Thoracic aorta (tissue), 2 donors: Measurements from ENCODE around the gene C6orf58. TPM values are rescaled to one million over a fixed set of nuclear protein-coding genes. Genes with fewer than 3 reads are reported as not detected.

Experiments
- ATAC-seq: fragments of 150-250 bp; one replicate; pipeline ENCODE4 v1.8.0; 2017; ENCODE audit warnings: low read depth; ENCODE audit not compliant: insufficient number of reproducible peaks, low FRiP score
- DNase-seq: peaks from one replicate; pipeline ENCODE4 v3.0.0-alpha.2; 2020; ENCODE audit warnings: low spot score
- H3K27ac ChIP-seq, 2 donors: fragments of 200-600 bp; sonication (generic); 1 replicate in 1 of 2; 2 replicates in 1 of 2; pipeline ENCODE4 v1.5.1; 2016; ENCODE audit warnings: mild to moderate bottlenecking in 2 of 2, moderate library complexity in 2 of 2
- H3K27me3 ChIP-seq: fragments of 200-600 bp; sonication (generic); replicated peaks from 2 replicates; pipeline ENCODE4 v1.6.0; 2016; ENCODE audit warnings: mild to moderate bottlenecking; ENCODE audit not compliant: insufficient read depth
- H3K36me3 ChIP-seq: fragments of 200-600 bp; sonication (generic); one replicate; pipeline ENCODE4 v1.5.1; 2016
- H3K4me1 ChIP-seq, 2 donors: fragments of 200-600 bp; sonication (generic); 1 replicate in 1 of 2; 2 replicates in 1 of 2; pipeline versions ENCODE4 v1.5.1 to v1.6.0; 2016; ENCODE audit warnings: low read depth in 2 of 2, mild to moderate bottlenecking in 1 of 2; ENCODE audit not compliant: control insufficient read depth in 1 of 2
- H3K4me3 ChIP-seq: fragments of 200-600 bp; sonication (generic); 2 replicates; pipeline ENCODE4 v1.5.1; 2016; ENCODE audit warnings: mild to moderate bottlenecking
- H3K9me3 ChIP-seq: fragments of 200-600 bp; sonication (generic); 2 replicates; pipeline ENCODE4 v1.5.1; 2016
- CTCF ChIP-seq: fragments of 200-600 bp; sonication (generic); IDR thresholded peaks from one replicate; pipeline ENCODE4 v1.5.1; 2019; ENCODE audit warnings: antibody characterized with exemption
- total RNA-seq, 2 donors: library from RNA; depleted of rRNA; stranded (reverse); fragments of >200 nt; gene quantifications; one replicate each; pipeline versions ENCODE4 v1.1.0 to v1.2.3, GENCODE V29; 2016

Gene C6orf58
- total RNA-seq, 2 donors from 2014 or later, result not detected

- H3K4me3 ChIP-seq, result no peak overlapping the region
- no peaks in the 10 kb centered on the region for H3K9me3 ChIP-seq
- ATAC-seq (no peak), DNase-seq (no peak)
- H3K27ac ChIP-seq, result no peak overlapping the region
- H3K27me3 ChIP-seq, result no peaks in the 10 kb centered on the region
- TF ChIP-seq CTCF, result no peak
- no peaks in the 10 kb centered on the region for H3K4me1 ChIP-seq
- H3K36me3 ChIP-seq, result no peaks in the 10 kb centered on the region
These were observed 12.2 kb upstream of the C6orf58 start for GRCh38 chr6:127564761-127565160.

- no peak for ATAC-seq
- DNase-seq, result no peak
- no peaks in the 10 kb centered on the region for H3K4me1 ChIP-seq
- no peak for TF ChIP-seq CTCF
- H3K36me3 ChIP-seq, result no peaks in the 10 kb centered on the region
- H3K4me3 ChIP-seq, result no peak overlapping the region
- H3K9me3 ChIP-seq, result no peaks in the 10 kb centered on the region
- no peak overlapping the region for H3K27ac ChIP-seq
- H3K27me3 ChIP-seq, result no peaks in the 10 kb centered on the region
These were observed 10.9 kb upstream of the C6orf58 start for GRCh38 chr6:127566119-127566518.

GRCh38 chr6:127566651-127567050, 10.3 kb upstream of the C6orf58 start:
- TF ChIP-seq CTCF, result no peak
- H3K27ac ChIP-seq, result no peak overlapping the region
- no peaks in the 10 kb centered on the region for H3K4me1 ChIP-seq
- H3K9me3 ChIP-seq, result no peaks in the 10 kb centered on the region
- ATAC-seq (no peak), DNase-seq (no peak)
- H3K36me3 ChIP-seq, result no peaks in the 10 kb centered on the region
- H3K27me3 ChIP-seq, result no peaks in the 10 kb centered on the region
- no peak overlapping the region for H3K4me3 ChIP-seq

- Histone ChIP-seq H3K27me3 (no peaks in the 10 kb centered on the region), H3K27ac (no peak overlapping the region), H3K9me3 (no peaks in the 10 kb centered on the region), H3K4me1 (no peaks in the 10 kb centered on the region), H3K36me3 (no peaks in the 10 kb centered on the region), H3K4me3 (no peak overlapping the region)
- DNase-seq, result no peak
- no peak for TF ChIP-seq CTCF
- ATAC-seq, result no peak
These were observed 9.5 kb upstream of the C6orf58 start for GRCh38 chr6:127567476-127567875.

- DNase-seq (no peak), ATAC-seq (no peak)
- no peak for TF ChIP-seq CTCF
- no peak overlapping the region for H3K4me3 ChIP-seq
- no peaks in the 10 kb centered on the region for H3K36me3 ChIP-seq
- H3K27me3 ChIP-seq, result no peaks in the 10 kb centered on the region
- no peaks in the 10 kb centered on the region for H3K4me1 ChIP-seq
- H3K27ac ChIP-seq, result no peak overlapping the region
- H3K9me3 ChIP-seq, result no peaks in the 10 kb centered on the region
These were observed 6.1 kb upstream of the C6orf58 start for GRCh38 chr6:127570739-127571389.
